GM18499 (cell line): ENCODE measurements around the gene NIBAN1.

Experiments
- ATAC-seq: cut with Tn5 transposase; IDR thresholded peaks from one replicate; pipeline ENCODE4 v1.9.1; 2021; ENCODE audit warnings: moderate number of reproducible peaks; ENCODE audit not compliant: insufficient read depth, unreplicated experiment

The NIBAN1 gene

GRCh38 chr1:184947497-184948256 is 26.6 kb downstream of the NIBAN1 start:
- ATAC-seq = no peak

- no peak for ATAC-seq
Measured at GRCh38 chr1:184945678-184946412, 28.5 kb downstream of the NIBAN1 start.

- ATAC-seq = peak; percentile 45
Measured at GRCh38 chr1:184945029-184945428, 29.3 kb downstream of the NIBAN1 start.

- ATAC-seq = no peak
Measured at GRCh38 chr1:184943998-184944397, 30.3 kb downstream of the NIBAN1 start.

- ATAC-seq = peak; percentile 41
Measured at GRCh38 chr1:184941735-184942134, 32.6 kb downstream of the NIBAN1 start.

GRCh38 chr1:184941410-184941733 is 32.9 kb downstream of the NIBAN1 start:
- ATAC-seq = no peak

- ATAC-seq = no peak
Measured at GRCh38 chr1:184940694-184941409, 33.5 kb downstream of the NIBAN1 start.

- no peak for ATAC-seq
Measured at GRCh38 chr1:184940226-184940625, 34.1 kb downstream of the NIBAN1 start.

- ATAC-seq = no peak
Measured at GRCh38 chr1:184937729-184938128, 36.6 kb downstream of the NIBAN1 start.

- ATAC-seq = no peak
Measured at GRCh38 chr1:184935920-184936798, 38.1 kb downstream of the NIBAN1 start.

- no peak for ATAC-seq
Measured at GRCh38 chr1:184933944-184934343, 40.4 kb downstream of the NIBAN1 start.

GRCh38 chr1:184932319-184932718 is 42.0 kb downstream of the NIBAN1 start:
- no peak for ATAC-seq

GRCh38 chr1:184931566-184931965 is 42.7 kb downstream of the NIBAN1 start:
- ATAC-seq = no peak

- no peak for ATAC-seq
Measured at GRCh38 chr1:184930645-184931044, 43.7 kb downstream of the NIBAN1 start.

- no peak for ATAC-seq
Measured at GRCh38 chr1:184930232-184930631, 44.1 kb downstream of the NIBAN1 start.

- no peak for ATAC-seq
Measured at GRCh38 chr1:184929711-184930202, 44.6 kb downstream of the NIBAN1 start.

- no peak for ATAC-seq
Measured at GRCh38 chr1:184928394-184928793, 45.9 kb downstream of the NIBAN1 start.
